ENCODE results near the gene RGPD6.
"Not testable (repeated sequence)": the region's sequence is repeated elsewhere in the genome, so short reads cannot be mapped to it uniquely, and the experiment has no call there.

GRCh38 chr2:110496027-110496426 is 81.0 kb downstream of the RGPD6 start:
- TF ChIP-seq CTCF (IDR thresholded peaks at IDR 0.05; ENCODE audit: low read length); EZH2 (IDR thresholded peaks at IDR 0.05; ENCODE audit: borderline replicate concordance, low read length): not testable (repeated sequence)

All from OCI-LY1 (cell line).